Natural killer cell (primary cell): Measurements from ENCODE around the gene TUSC1. TPM values are rescaled to one million over a fixed set of nuclear protein-coding genes. Genes with fewer than 3 reads are reported as not detected.
"Not testable (repeated sequence)": the region's sequence is repeated elsewhere in the genome, so short reads cannot be mapped to it uniquely, and the experiment has no call there.

ENCODE experiments used
- ATAC-seq, 3 donors: fragments of 150-1000 bp in 2 of 3; fragments of 200-7000 bp in 1 of 3; cut with Tn5 transposase; 1 replicate in 1 of 3; 2 replicates in 2 of 3; pipeline ENCODE4 v1.10.0; 2021; ENCODE audit warnings: mild to moderate bottlenecking in 2 of 3, moderate library complexity in 2 of 3
- DNase-seq, 2 donors: peaks; one replicate each; pipeline versions ENCODE4 v3.0.0 to v3.0.0-alpha.2; 2013 to 2021; ENCODE audit warnings: mixed read lengths in 1 of 2
- H3K27ac ChIP-seq: one replicate; pipeline ENCODE4 v1.5.1; 2013; ENCODE audit warnings: mild to moderate bottlenecking, low read length
- H3K27me3 ChIP-seq: one replicate; pipeline ENCODE4 v1.6.1; 2013; ENCODE audit warnings: low read length; ENCODE audit not compliant: control insufficient read depth, insufficient read depth
- H3K36me3 ChIP-seq: one replicate; pipeline ENCODE4 v1.6.1; 2013; ENCODE audit warnings: low read length; ENCODE audit not compliant: control insufficient read depth, insufficient read depth
- H3K4me1 ChIP-seq: one replicate; pipeline ENCODE4 v1.6.1; 2013; ENCODE audit warnings: low read length; ENCODE audit not compliant: control insufficient read depth, insufficient read depth
- H3K4me3 ChIP-seq: one replicate; pipeline ENCODE4 v1.5.1; 2013; ENCODE audit warnings: low read length
- H3K9me3 ChIP-seq: one replicate; pipeline ENCODE4 v1.6.1; 2013; ENCODE audit warnings: low read length; ENCODE audit not compliant: control insufficient read depth, insufficient read depth
- H3K27ac Mint-ChIP-seq, 2 donors: one replicate each; pipeline ENCODE4 v1.8.0; 2022; ENCODE audit warnings: mild to moderate bottlenecking in 2 of 2, mixed read lengths in 2 of 2, moderate library complexity in 1 of 2
- H3K27me3 Mint-ChIP-seq, 2 donors: one replicate each; pipeline ENCODE4 v1.8.0; 2022; ENCODE audit warnings: low read depth in 2 of 2, mixed read lengths in 2 of 2
- H3K36me3 Mint-ChIP-seq: one replicate; pipeline ENCODE4 v1.8.0; 2022; ENCODE audit warnings: mixed read lengths
- H3K4me1 Mint-ChIP-seq, 2 donors: one replicate each; pipeline ENCODE4 v1.8.0; 2022; ENCODE audit warnings: mixed read lengths in 2 of 2
- H3K4me3 Mint-ChIP-seq: one replicate; pipeline ENCODE4 v1.8.0; 2022; ENCODE audit warnings: mild to moderate bottlenecking, moderate library complexity, mixed read lengths
- H3K9me3 Mint-ChIP-seq, 2 donors: one replicate each; pipeline ENCODE4 v1.8.0; 2022; ENCODE audit warnings: mixed read lengths in 2 of 2
- CTCF ChIP-seq: fragments of 200-600 bp; IDR thresholded peaks from one replicate; pipeline ENCODE4 v1.8.0; 2022; ENCODE audit warnings: antibody characterized with exemption
- WGBS: methylation state at CpG from one replicate; pipeline ENCODE4 v1.1.7; 2013; ENCODE audit warnings: missing lambda C conversion rate; ENCODE audit not compliant: insufficient coverage; 5-methylcytosine and 5-hydroxymethylcytosine counted together
- intact Hi-C: fragments of 100-400 bp; cut with micrococcal nuclease; formaldehyde crosslinking; loops from one replicate; pipeline ENCODE4 v1.14.2; 2022
- total RNA-seq, 4 donors: library from RNA; stranded (reverse); fragments of 120-200 nt in 1 of 4; gene quantifications; one replicate each; pipeline versions ENCODE4 v1.2.3 to v1.2.4, GENCODE V29; 2013 to 2022

TUSC1 gene
- total RNA-seq, 3 donors from 2014 or later (not counting 1 experiment from before 2014, with no cell fraction given), result 0.18 to 0.58 TPM; not detected in 1

GRCh38 chr9:25703701-25704357, 25.6 kb upstream of the TUSC1 start:
- H3K27ac Mint-ChIP-seq, result no peak overlapping the region

GRCh38 chr9:25702536-25702935, 24.3 kb upstream of the TUSC1 start:
- Histone ChIP-seq H3K27me3 (no peaks in the 10 kb centered on the region), H3K4me1 (no peaks in the 10 kb centered on the region), H3K9me3 (no peaks in the 10 kb centered on the region), H3K27ac (no peak overlapping the region), H3K36me3 (no peaks in the 10 kb centered on the region), H3K4me3 (no peak overlapping the region)
- no peak overlapping the region for H3K4me3 Mint-ChIP-seq
- peaks cover 3 to 13% of the 10 kb centered on the region in 2 donors for H3K9me3 Mint-ChIP-seq
- 94% methylated on average over 2 of the region's 3 CpGs for WGBS
- DNase-seq (no peak), ATAC-seq (no peak)
- no peaks in the 10 kb centered on the region for H3K27me3 Mint-ChIP-seq
- no peaks in the 10 kb centered on the region for H3K36me3 Mint-ChIP-seq
- TF ChIP-seq CTCF, result no peak
- intact Hi-C loops, result no loop called here
- no peaks in the 10 kb centered on the region for H3K4me1 Mint-ChIP-seq
- no peak overlapping the region for H3K27ac Mint-ChIP-seq

More at GRCh38 chr9:25703701-25704357, 25.6 kb upstream of the TUSC1 start:
- Histone ChIP-seq H3K36me3 (no peaks in the 10 kb centered on the region), H3K9me3 (no peaks in the 10 kb centered on the region), H3K4me1 (no peaks in the 10 kb centered on the region), H3K4me3 (no peak overlapping the region), H3K27ac (no peak overlapping the region), H3K27me3 (no peaks in the 10 kb centered on the region)
- ATAC-seq, result no peak
- intact Hi-C loops, result no loop called here
- 92% methylated on average over 2 of the region's 2 CpGs for WGBS
- DNase-seq, result no peak
- Mint-ChIP-seq H3K9me3 (peaks cover 3 to 13% of the 10 kb centered on the region in 2 donors), H3K4me1 (no peaks in the 10 kb centered on the region), H3K27me3 (no peaks in the 10 kb centered on the region), H3K4me3 (no peak overlapping the region), H3K36me3 (no peaks in the 10 kb centered on the region)
- TF ChIP-seq CTCF, result no peak

GRCh38 chr9:25700899-25701298, 22.7 kb upstream of the TUSC1 start:
- H3K27ac Mint-ChIP-seq, H3K36me3 Mint-ChIP-seq, H3K36me3 ChIP-seq, DNase-seq, ATAC-seq, H3K27me3 Mint-ChIP-seq, H3K4me3 ChIP-seq, H3K4me1 Mint-ChIP-seq, H3K4me3 Mint-ChIP-seq, H3K4me1 ChIP-seq, H3K9me3 ChIP-seq, intact Hi-C loops, H3K27ac ChIP-seq, H3K27me3 ChIP-seq: not testable (repeated sequence)
- H3K9me3 Mint-ChIP-seq, result peaks cover 10 to 15% of the 10 kb centered on the region in 2 donors
- WGBS, result 68% methylated on average over 2 of the region's 3 CpGs

- TF ChIP-seq CTCF, result no peak
- no peaks in the 10 kb centered on the region for H3K36me3 Mint-ChIP-seq
- Histone ChIP-seq H3K27ac (no peak overlapping the region), H3K9me3 (no peaks in the 10 kb centered on the region), H3K4me3 (no peak overlapping the region), H3K27me3 (no peaks in the 10 kb centered on the region), H3K4me1 (no peaks in the 10 kb centered on the region), H3K36me3 (no peaks in the 10 kb centered on the region)
- DNase-seq, result no peak
- ATAC-seq, result no peak
- H3K4me1 Mint-ChIP-seq, result no peaks in the 10 kb centered on the region
- H3K27ac Mint-ChIP-seq, result no peak overlapping the region
- no peaks in the 10 kb centered on the region for H3K27me3 Mint-ChIP-seq
- intact Hi-C loops, result no loop called here
- no peak overlapping the region for H3K4me3 Mint-ChIP-seq
- peaks cover 10 to 15% of the 10 kb centered on the region in 2 donors for H3K9me3 Mint-ChIP-seq
Measured at GRCh38 chr9:25700430-25700829, 22.2 kb upstream of the TUSC1 start.
